ENCODE data around the gene RDH5. TPM values are rescaled to one million over a fixed set of nuclear protein-coding genes. Genes with fewer than 3 reads are reported as not detected.

Gene RDH5
- total and polyA plus RNA-seq, 2 of the 13 experiments (the other 11 are each of a cell fraction or from before 2014, with no cell fraction given), result 2.6 to 5.7 TPM

DNA sequence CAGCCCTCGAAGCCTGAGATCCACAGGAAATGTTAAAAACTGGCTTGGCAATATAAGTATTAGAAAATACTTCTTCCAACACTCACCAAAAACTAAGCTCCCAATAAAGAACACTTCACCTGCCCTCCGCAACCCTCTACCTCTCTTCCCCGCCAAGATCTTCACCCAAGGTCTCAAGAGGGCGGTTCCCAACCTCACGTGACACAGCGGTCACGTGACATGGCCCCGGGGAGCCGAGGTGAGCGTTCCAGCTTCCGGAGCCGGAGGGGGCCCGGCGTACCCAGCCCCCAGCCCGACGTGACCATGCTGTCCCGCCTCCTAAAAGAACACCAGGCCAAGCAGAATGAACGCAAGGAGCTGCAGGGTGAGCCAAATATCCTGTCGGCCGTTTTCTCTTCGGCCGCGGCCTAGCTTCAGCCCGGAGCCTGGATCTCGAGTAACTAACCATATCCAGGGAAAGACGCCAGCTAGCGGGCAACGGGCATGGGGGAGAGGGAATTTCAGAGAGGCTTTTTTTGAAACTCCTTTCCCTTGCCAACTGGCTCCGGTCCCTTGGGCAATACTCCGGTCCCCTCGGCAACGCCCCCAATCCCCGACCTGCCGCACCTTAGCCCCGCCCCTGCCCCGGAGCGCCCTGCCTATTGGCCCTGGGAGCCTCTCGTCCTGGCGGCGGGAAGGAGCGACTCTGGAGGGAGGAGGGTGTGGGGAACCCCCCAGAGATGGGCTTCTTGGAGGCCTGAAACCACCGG, 4.2 kb upstream of the RDH5 start, which contains the start of gene BLOC1S1 (continued):
- TF ChIP-seq, protein P1, sequence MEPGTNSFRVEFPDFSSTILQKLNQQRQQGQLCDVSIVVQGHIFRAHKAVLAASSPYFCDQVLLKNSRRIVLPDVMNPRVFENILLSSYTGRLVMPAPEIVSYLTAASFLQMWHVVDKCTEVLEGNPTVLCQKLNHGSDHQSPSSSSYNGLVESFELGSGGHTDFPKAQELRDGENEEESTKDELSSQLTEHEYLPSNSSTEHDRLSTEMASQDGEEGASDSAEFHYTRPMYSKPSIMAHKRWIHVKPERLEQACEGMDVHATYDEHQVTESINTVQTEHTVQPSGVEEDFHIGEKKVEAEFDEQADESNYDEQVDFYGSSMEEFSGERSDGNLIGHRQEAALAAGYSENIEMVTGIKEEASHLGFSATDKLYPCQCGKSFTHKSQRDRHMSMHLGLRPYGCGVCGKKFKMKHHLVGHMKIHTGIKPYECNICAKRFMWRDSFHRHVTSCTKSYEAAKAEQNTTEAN (CRISPR knock-in tag; conservative IDR thresholded peaks at IDR 0.05), result no peak
- peak; percentile 71; the same call in 1 of the 2 replicates for TF ChIP-seq FOXC1 (CRISPR knock-in tag; IDR thresholded peaks at IDR 0.05; ENCODE audit: borderline replicate concordance)
- no peak for TF ChIP-seq EEA1 (CRISPR knock-in tag; IDR thresholded peaks at IDR 0.05; ENCODE audit: borderline replicate concordance)
- TF ChIP-seq, protein P2, sequence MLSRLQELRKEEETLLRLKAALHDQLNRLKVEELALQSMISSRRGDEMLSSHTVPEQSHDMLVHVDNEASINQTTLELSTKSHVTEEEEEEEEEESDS (CRISPR knock-in tag; IDR thresholded peaks at IDR 0.05; ENCODE audit: borderline replicate concordance), result peak; percentile 84; the same call in 1 of the 2 replicates
- TF ChIP-seq, protein P3, sequence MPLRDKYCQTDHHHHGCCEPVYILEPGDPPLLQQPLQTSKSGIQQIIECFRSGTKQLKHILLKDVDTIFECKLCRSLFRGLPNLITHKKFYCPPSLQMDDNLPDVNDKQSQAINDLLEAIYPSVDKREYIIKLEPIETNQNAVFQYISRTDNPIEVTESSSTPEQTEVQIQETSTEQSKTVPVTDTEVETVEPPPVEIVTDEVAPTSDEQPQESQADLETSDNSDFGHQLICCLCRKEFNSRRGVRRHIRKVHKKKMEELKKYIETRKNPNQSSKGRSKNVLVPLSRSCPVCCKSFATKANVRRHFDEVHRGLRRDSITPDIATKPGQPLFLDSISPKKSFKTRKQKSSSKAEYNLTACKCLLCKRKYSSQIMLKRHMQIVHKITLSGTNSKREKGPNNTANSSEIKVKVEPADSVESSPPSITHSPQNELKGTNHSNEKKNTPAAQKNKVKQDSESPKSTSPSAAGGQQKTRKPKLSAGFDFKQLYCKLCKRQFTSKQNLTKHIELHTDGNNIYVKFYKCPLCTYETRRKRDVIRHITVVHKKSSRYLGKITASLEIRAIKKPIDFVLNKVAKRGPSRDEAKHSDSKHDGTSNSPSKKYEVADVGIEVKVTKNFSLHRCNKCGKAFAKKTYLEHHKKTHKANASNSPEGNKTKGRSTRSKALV (CRISPR knock-in tag; IDR thresholded peaks at IDR 0.05), result no peak
- no peak for TF ChIP-seq ZNF333 (CRISPR knock-in tag; IDR thresholded peaks at IDR 0.05; ENCODE audit: borderline replicate concordance)
- TF ChIP-seq ARNTL (CRISPR knock-in tag; IDR thresholded peaks at IDR 0.05), result peak; percentile 82
- TF ChIP-seq ZNF180 (CRISPR knock-in tag; IDR thresholded peaks at IDR 0.05; ENCODE audit: borderline replicate concordance, low read depth), result no peak
- no peak for TF ChIP-seq ZNF879 (CRISPR knock-in tag; IDR thresholded peaks at IDR 0.05)
- no peak for TF ChIP-seq KDM6A (CRISPR knock-in tag; IDR thresholded peaks at IDR 0.05; ENCODE audit: low read depth)
- no peak for TF ChIP-seq SMC3 (IDR thresholded peaks at IDR 0.05; ENCODE audit: low read length)
- no peak for TF ChIP-seq ARHGAP35 (CRISPR knock-in tag; IDR thresholded peaks at IDR 0.05; ENCODE audit: borderline replicate concordance)
- TF ChIP-seq TEAD2 (CRISPR knock-in tag; IDR thresholded peaks at IDR 0.05), result no peak
- TF ChIP-seq NONO (IDR thresholded peaks at IDR 0.05), result no peak
- TF ChIP-seq NONO (CRISPR knock-in tag; conservative IDR thresholded peaks at IDR 0.05), result peak; percentile 76
- TF ChIP-seq STAT5B (CRISPR knock-in tag; IDR thresholded peaks at IDR 0.05), result peak; percentile 80; the same call in 1 of the 2 replicates
- TF ChIP-seq SSRP1 (CRISPR knock-in tag; IDR thresholded peaks at IDR 0.05), result no peak; the same call in 1 of the 2 replicates
- no peak for TF ChIP-seq KLF13 (CRISPR knock-in tag; IDR thresholded peaks at IDR 0.05)
- 0 out of 2 replicates have a peak, but pooled peaks have one; percentile 59 for TF ChIP-seq ZNF749 (CRISPR knock-in tag; IDR thresholded peaks at IDR 0.05; ENCODE audit: borderline replicate concordance)
- TF ChIP-seq NRL (CRISPR knock-in tag; IDR thresholded peaks at IDR 0.05; ENCODE audit: borderline replicate concordance), result peak; percentile 69; the same call in 1 of the 2 replicates
- 0 out of 2 replicates have a peak, but pooled peaks have one; percentile 39 for TF ChIP-seq ZNF619 (CRISPR knock-in tag; IDR thresholded peaks at IDR 0.05)
- TF ChIP-seq ZNF546 (CRISPR knock-in tag; conservative IDR thresholded peaks at IDR 0.05), result 0 out of 2 replicates have a peak, but pooled peaks have one; percentile 86
- TF ChIP-seq NBN (conservative IDR thresholded peaks at IDR 0.05), result no peak
- TF ChIP-seq ZNF160 (CRISPR knock-in tag; IDR thresholded peaks at IDR 0.05), result no peak
- TF ChIP-seq NPAS2 (CRISPR knock-in tag; IDR thresholded peaks at IDR 0.05; ENCODE audit: borderline replicate concordance), result no peak
- TF ChIP-seq ZFP62 (CRISPR knock-in tag; IDR thresholded peaks at IDR 0.05), result no peak
- peak; percentile 92 for TF ChIP-seq ELF1 (CRISPR knock-in tag; IDR thresholded peaks at IDR 0.05)
- no peak for TF ChIP-seq SYNCRIP (IDR thresholded peaks at IDR 0.05; ENCODE audit: insufficient read depth, low read depth, low read length)
- no peak for TF ChIP-seq ZNF460 (CRISPR knock-in tag; IDR thresholded peaks at IDR 0.05; ENCODE audit: borderline replicate concordance)
- TF ChIP-seq ZZZ3 (CRISPR knock-in tag; IDR thresholded peaks at IDR 0.05; ENCODE audit: borderline replicate concordance), result peak; percentile 76
